OCI-LY3 (cell line): Measurements from ENCODE around the gene LRRC56.

Source experiments
- H2AFZ ChIP-seq: fragments of 200-600, 300-600 bp; shearing (Covaris generic); 2 replicates; pipeline ENCODE4 v1.6.0; 2014; ENCODE audit warnings: antibody characterized with exemption, low read depth, low read length
- H3K27ac ChIP-seq: fragments of 200-600, 300-600 bp; sonication (generic); 2 replicates; pipeline ENCODE4 v1.5.1; 2014; ENCODE audit warnings: mild to moderate bottlenecking, low read length, moderate library complexity, mixed read lengths
- H3K27me3 ChIP-seq: fragments of 200-600, 300-600 bp; sonication (generic); 2 replicates; pipeline ENCODE4 v1.6.1; 2014; ENCODE audit warnings: low read depth, low read length, mixed read lengths
- H3K36me3 ChIP-seq: fragments of 200-600, 300-600 bp; sonication (generic); replicated peaks from 2 replicates; pipeline ENCODE3; 2014; ENCODE audit warnings: low read depth, low read length, mixed read lengths
- H3K4me1 ChIP-seq: fragments of 300-600, 200-600 bp; sonication (generic); 2 replicates; pipeline ENCODE4 v1.6.1; 2014; ENCODE audit warnings: low read length, mixed read lengths
- H3K4me2 ChIP-seq: fragments of 200-600, 300-600 bp; sonication (generic); 2 replicates; pipeline ENCODE4 v1.6.1; 2014; ENCODE audit warnings: low read length, mixed read lengths
- H3K4me3 ChIP-seq: fragments of 300-600, 200-600 bp; sonication (generic); 2 replicates; pipeline ENCODE4 v1.5.1; 2014; ENCODE audit warnings: antibody characterized with exemption, mild to moderate bottlenecking, low read length, moderate library complexity
- H3K79me2 ChIP-seq: fragments of 300-600, 200-600 bp; shearing (Covaris generic); 2 replicates; pipeline ENCODE4 v1.6.1; 2014; ENCODE audit warnings: mild to moderate bottlenecking, low read length, mixed read lengths
- H3K9ac ChIP-seq: fragments of 300-600, 200-600 bp; shearing (Covaris generic); 2 replicates; pipeline ENCODE4 v1.6.0; 2014; ENCODE audit warnings: mild to moderate bottlenecking, low read length, moderate library complexity
- H3K9me3 ChIP-seq: fragments of 200-600, 300-600 bp; shearing (Covaris generic); 2 replicates; pipeline ENCODE4 v1.6.1; 2014; ENCODE audit warnings: low read length, mixed read lengths; ENCODE audit not compliant: insufficient read depth
- H4K20me1 ChIP-seq: fragments of 200-600, 300-600 bp; sonication (generic); 2 replicates; pipeline ENCODE4 v1.6.1; 2016; ENCODE audit warnings: low read length, mixed read lengths; ENCODE audit not compliant: insufficient read depth
- CTCF ChIP-seq: fragments of 200-600, 300-600 bp; sonication (generic); IDR thresholded peaks from 2 replicates; pipeline ENCODE4 v1.5.1; 2014; ENCODE audit warnings: antibody characterized with exemption, low read length, low read depth
- EZH2phosphoT487 ChIP-seq: fragments of 200-600 bp; shearing (Covaris generic); IDR thresholded peaks from 2 replicates; pipeline ENCODE4 v1.6.1; 2018; ENCODE audit warnings: antibody characterized with exemption, mixed run types, low read depth

LRRC56 gene

GRCh38 chr11:589798-590197 is 52.5 kb downstream of the LRRC56 start:
- no peak overlapping the region for H3K4me2 ChIP-seq
- peaks cover 59% of the 10 kb centered on the region for H3K36me3 ChIP-seq
- peaks cover 7% of the 10 kb centered on the region; the same call in 1 of the 2 replicates for H4K20me1 ChIP-seq
- no peaks in the 10 kb centered on the region for H3K4me1 ChIP-seq
- no peak overlapping the region for H2AFZ ChIP-seq
- no peak overlapping the region for H3K9ac ChIP-seq
- H3K9me3 ChIP-seq = no peaks in the 10 kb centered on the region
- H3K79me2 ChIP-seq = peaks cover 28% of the 10 kb centered on the region
- H3K4me3 ChIP-seq = no peak overlapping the region
- TF ChIP-seq CTCF = no peak
- no peak for TF ChIP-seq EZH2phosphoT487
- H3K27ac ChIP-seq = no peak overlapping the region
- no peaks in the 10 kb centered on the region for H3K27me3 ChIP-seq

GRCh38 chr11:590997-591396 is 53.7 kb downstream of the LRRC56 start:
- Histone ChIP-seq H4K20me1 (peaks cover 7% of the 10 kb centered on the region; the same call in 1 of the 2 replicates), H3K9me3 (no peaks in the 10 kb centered on the region), H3K36me3 (peaks cover 64% of the 10 kb centered on the region), H3K4me2 (no peak overlapping the region), H3K4me1 (no peaks in the 10 kb centered on the region), H2AFZ (no peak overlapping the region), H3K4me3 (no peak overlapping the region), H3K27ac (no peak overlapping the region), H3K27me3 (no peaks in the 10 kb centered on the region), H3K9ac (no peak overlapping the region), H3K79me2 (peaks cover 33% of the 10 kb centered on the region)
- TF ChIP-seq EZH2phosphoT487 = no peak
- no peak for TF ChIP-seq CTCF

GRCh38 chr11:592501-592900 is 55.2 kb downstream of the LRRC56 start:
- H3K27ac ChIP-seq = no peak overlapping the region
- H3K27me3 ChIP-seq = no peaks in the 10 kb centered on the region
- H3K36me3 ChIP-seq = peaks cover 61% of the 10 kb centered on the region
- H3K4me2 ChIP-seq = no peak overlapping the region
- H3K79me2 ChIP-seq = peaks cover 25% of the 10 kb centered on the region
- TF ChIP-seq CTCF (no peak), EZH2phosphoT487 (no peak)
- peaks cover 7% of the 10 kb centered on the region; the same call in 1 of the 2 replicates for H4K20me1 ChIP-seq
- H3K9ac ChIP-seq = no peak overlapping the region
- H2AFZ ChIP-seq = no peak overlapping the region
- H3K9me3 ChIP-seq = no peaks in the 10 kb centered on the region
- no peak overlapping the region for H3K4me3 ChIP-seq
- H3K4me1 ChIP-seq = no peaks in the 10 kb centered on the region

GRCh38 chr11:592918-593317 is 55.6 kb downstream of the LRRC56 start:
- H2AFZ ChIP-seq = no peak overlapping the region
- H3K27ac ChIP-seq = no peak overlapping the region
- no peak for TF ChIP-seq EZH2phosphoT487
- TF ChIP-seq CTCF = no peak
- H3K4me3 ChIP-seq = no peak overlapping the region
- no peaks in the 10 kb centered on the region for H3K27me3 ChIP-seq
- 0 out of 2 replicates have a peak, but pooled peaks cover 7% of the 10 kb centered on the region for H4K20me1 ChIP-seq
- H3K9me3 ChIP-seq = no peaks in the 10 kb centered on the region
- peaks cover 22% of the 10 kb centered on the region for H3K79me2 ChIP-seq
- H3K9ac ChIP-seq = no peak overlapping the region
- no peak overlapping the region for H3K4me2 ChIP-seq
- H3K4me1 ChIP-seq = no peaks in the 10 kb centered on the region
- H3K36me3 ChIP-seq = peaks cover 56% of the 10 kb centered on the region
